Lower leg skin (tissue), 4 donors: ENCODE results near the gene C6orf15. TPM values are rescaled to one million over a fixed set of nuclear protein-coding genes. Genes with fewer than 3 reads are reported as not detected.

ENCODE experiments used
- DNase-seq, 2 donors: peaks; one replicate each; pipeline ENCODE4 v3.0.0-alpha.2; 2019; ENCODE audit warnings: low spot score in 2 of 2
- H3K4me3 ChIP-seq: fragments of 200-600 bp; sonication (generic); 2 replicates; pipeline ENCODE4 v1.5.1; 2017; ENCODE audit warnings: mild to moderate bottlenecking, low read depth; ENCODE audit not compliant: poor library complexity, severe bottlenecking
- POLR2A ChIP-seq, 2 donors: fragments of 450-650 bp; IDR thresholded peaks; one replicate each; pipeline ENCODE4 v1.6.1; 2016 to 2017; ENCODE audit warnings: antibody characterized with exemption in 2 of 2, mild to moderate bottlenecking in 1 of 2, moderate library complexity in 1 of 2
- WGBS, 2 donors: methylation state at CpG; one replicate each; pipeline ENCODE4 v1.1.5; 2018; 5-methylcytosine and 5-hydroxymethylcytosine counted together
- intact Hi-C: fragments of 100-400 bp; cut with DNase I; formaldehyde crosslinking; loops from one replicate; pipeline ENCODE4 v1.15.0; 2023; ENCODE audit warnings: low total_unique reads
- total RNA-seq, 4 donors: library from RNA; depleted of rRNA; stranded (reverse); fragments of >200 nt; gene quantifications; one replicate each; pipeline ENCODE4 v1.1.0, GENCODE V29; 2016
- TF ChIP-seq, protein P1 (sequence below), 3 donors: fragments of 450-650 bp; IDR thresholded peaks; one replicate each; pipeline ENCODE4 v1.5.1; 2016; ENCODE audit warnings: antibody characterized with exemption in 3 of 3, mild to moderate bottlenecking in 3 of 3, moderate library complexity in 2 of 3

The C6orf15 gene
- total RNA-seq, 4 donors from 2014 or later = 7.5 to 20.2 (median 15.2) TPM

DNA sequence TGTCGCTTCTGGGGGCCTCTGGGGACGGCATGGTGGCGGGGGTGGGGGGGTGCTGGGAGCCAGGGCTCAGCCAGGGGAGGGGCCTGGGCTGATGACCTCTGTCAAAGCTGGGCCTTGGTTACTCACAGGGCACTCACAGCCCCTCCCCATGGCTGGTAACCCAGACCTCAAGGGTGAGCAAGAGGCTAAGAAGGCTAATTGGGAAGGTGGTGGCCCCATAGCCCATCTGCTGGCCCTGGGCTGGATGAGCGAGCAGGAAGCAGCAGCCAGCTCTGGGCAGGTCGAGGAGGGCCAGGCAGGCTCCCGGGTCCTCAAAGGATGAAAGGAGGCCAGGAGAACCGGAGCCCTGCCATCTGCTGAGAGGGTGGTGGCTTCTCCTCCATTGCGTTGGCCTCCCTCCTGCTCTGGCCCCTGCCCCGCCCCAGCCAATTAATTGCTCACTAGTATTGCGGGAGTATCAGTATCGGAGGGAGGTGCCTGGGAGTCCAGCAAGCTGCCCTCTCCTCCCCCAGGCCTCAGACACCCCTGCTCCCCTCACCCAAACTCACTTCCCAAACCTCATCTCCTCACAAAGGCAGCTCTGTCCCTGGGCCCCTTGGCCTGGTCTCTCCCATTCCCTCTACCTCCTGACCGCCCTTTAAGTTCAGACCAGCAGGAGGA lies 8.9 kb upstream of the C6orf15 start:
- intact Hi-C loops = no loop called here
- no peak for TF ChIP-seq POLR2A (IDR thresholded peaks at IDR 0.05)
- TF ChIP-seq, protein P1, sequence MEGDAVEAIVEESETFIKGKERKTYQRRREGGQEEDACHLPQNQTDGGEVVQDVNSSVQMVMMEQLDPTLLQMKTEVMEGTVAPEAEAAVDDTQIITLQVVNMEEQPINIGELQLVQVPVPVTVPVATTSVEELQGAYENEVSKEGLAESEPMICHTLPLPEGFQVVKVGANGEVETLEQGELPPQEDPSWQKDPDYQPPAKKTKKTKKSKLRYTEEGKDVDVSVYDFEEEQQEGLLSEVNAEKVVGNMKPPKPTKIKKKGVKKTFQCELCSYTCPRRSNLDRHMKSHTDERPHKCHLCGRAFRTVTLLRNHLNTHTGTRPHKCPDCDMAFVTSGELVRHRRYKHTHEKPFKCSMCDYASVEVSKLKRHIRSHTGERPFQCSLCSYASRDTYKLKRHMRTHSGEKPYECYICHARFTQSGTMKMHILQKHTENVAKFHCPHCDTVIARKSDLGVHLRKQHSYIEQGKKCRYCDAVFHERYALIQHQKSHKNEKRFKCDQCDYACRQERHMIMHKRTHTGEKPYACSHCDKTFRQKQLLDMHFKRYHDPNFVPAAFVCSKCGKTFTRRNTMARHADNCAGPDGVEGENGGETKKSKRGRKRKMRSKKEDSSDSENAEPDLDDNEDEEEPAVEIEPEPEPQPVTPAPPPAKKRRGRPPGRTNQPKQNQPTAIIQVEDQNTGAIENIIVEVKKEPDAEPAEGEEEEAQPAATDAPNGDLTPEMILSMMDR (IDR thresholded peaks at IDR 0.05) = no peak
- DNase-seq = no peak
- no peak overlapping the region for H3K4me3 ChIP-seq
- 87 to 91% methylated on average over 12 of the region's 12 CpGs for WGBS, 2 donors

DNA sequence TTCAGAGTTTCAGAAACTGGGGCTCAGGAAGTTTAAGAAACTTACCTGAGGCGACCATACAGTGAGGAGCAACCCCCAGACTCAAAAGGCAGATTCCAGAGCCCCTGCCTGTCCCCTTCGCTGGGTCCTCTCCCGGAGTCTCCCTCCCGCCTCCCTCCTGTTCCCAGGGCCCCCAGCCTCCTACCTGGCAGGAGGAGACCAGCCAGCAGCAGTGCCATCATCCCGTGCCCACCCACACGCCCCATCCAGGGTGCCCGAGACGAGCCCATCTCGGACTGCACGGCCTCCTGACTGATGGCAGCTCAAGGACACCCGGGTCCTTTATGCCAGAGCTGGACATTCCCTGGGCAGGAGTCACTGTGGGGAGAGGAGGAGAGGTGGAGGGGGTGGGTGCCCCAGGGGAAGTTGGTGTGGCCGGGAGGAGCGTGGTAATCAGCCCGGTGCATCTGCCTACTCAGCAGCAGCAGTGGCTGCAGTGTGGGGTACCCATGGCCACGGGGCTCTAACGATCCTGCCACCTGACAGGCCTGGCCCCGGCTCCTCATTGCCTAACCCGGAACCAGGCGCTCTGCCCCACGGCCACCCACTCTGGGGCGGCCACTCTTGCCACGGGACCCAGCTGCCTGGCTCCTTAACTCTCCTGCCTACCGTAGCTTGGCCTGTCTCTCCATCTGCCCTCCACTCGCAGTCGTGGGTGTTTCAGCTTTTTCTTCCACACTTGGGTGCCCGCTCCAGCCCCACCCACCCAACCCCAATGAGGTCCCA lies 8.0 kb upstream of the C6orf15 start, which contains the start of gene CDSN:
Gene CDSN, minus strand, starts transcription at position 296 of the 765 bp plus-strand sequence. Its CDS starts 27 bp downstream, at position 269.
- intact Hi-C loops = no loop called here
- TF ChIP-seq, protein P1 (IDR thresholded peaks at IDR 0.05) = no peak
- no peak for TF ChIP-seq POLR2A (IDR thresholded peaks at IDR 0.05)
- H3K4me3 ChIP-seq = no peak within 1 kb of the TSS
- no peak for DNase-seq
- 59 to 73% methylated on average over 25 to 26 of the region's 26 CpGs for WGBS, 2 donors

DNA sequence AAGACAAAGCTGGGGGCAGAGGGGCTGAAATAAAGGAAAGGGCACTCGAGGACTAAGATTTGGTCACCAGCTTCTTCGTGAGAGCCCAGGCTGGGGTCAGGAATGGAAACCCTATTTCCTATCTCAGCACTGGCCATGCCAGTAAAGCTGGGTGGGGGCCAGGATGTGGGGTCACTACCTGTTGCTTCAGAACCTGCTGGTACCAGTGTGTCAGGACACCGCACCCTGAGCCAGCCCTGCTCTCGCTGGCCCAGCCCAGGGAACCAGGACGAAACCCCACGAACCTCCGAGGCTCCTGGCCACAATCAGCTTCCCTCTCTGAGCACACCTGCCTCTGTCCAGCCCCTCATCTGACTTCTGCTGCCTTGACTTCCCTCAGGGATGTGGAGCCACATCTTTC lies 5.8 kb upstream of the C6orf15 start:
- TF ChIP-seq, protein P1 (IDR thresholded peaks at IDR 0.05) = no peak
- TF ChIP-seq POLR2A (IDR thresholded peaks at IDR 0.05) = no peak
- intact Hi-C loops = no loop called here
- DNase-seq = no peak
- 75 to 89% methylated on average over 7 of the region's 7 CpGs for WGBS, 2 donors
- no peak overlapping the region for H3K4me3 ChIP-seq

GRCh38 chr6:31116661-31117385 lies 4.4 kb upstream of the C6orf15 start:
- no peak for DNase-seq
- no peak overlapping the region for H3K4me3 ChIP-seq

DNA sequence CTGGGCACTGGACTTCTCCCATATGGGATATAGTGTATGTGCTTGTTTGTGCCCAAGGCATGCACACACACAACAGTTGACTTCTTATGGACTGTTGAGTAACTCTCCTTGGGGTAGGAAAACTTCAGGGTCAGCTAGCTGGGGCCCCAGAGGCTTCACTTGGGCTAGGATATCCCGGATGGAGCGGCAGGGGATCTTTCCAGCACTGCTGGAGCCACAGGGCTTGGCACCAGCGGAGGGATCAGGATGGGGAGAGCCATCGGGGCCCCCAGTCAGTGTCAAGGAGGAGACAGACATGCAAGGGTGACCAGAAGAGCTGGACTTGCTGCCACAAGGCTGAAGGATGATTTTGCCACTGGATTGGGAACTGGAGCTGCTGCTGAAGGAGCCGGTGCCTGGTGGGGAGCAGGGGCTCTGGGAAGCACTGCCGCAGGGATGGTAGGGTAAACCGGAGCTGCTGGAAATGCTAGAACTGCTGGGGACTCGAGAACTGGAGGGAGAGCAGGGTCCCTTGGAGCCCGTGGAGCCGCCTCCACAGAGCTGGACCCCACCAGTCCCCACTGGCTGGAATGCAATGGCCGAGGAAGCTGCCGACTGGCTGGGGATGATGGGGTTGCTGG lies 3.7 kb upstream of the C6orf15 start:
- no peak for DNase-seq
- TF ChIP-seq, protein P1 (IDR thresholded peaks at IDR 0.05) = no peak
- no peak for TF ChIP-seq POLR2A (IDR thresholded peaks at IDR 0.05)
- 93 to 98% methylated on average over 12 of the region's 12 CpGs for WGBS, 2 donors
- intact Hi-C loops = no loop called here
- no peak overlapping the region for H3K4me3 ChIP-seq

More at GRCh38 chr6:31116661-31117385, 4.4 kb upstream of the C6orf15 start:
- WGBS, 2 donors = 51 to 56% methylated on average over 18 to 19 of the region's 19 CpGs
- TF ChIP-seq, protein P1 (IDR thresholded peaks at IDR 0.05) = no peak
- TF ChIP-seq POLR2A (IDR thresholded peaks at IDR 0.05) = no peak
- intact Hi-C loops = no loop called here
